Endothelial cell of umbilical vein (primary cell): ENCODE data around the gene CNST. TPM values are rescaled to one million over a fixed set of nuclear protein-coding genes. Genes with fewer than 3 reads are reported as not detected.

ENCODE experiments used
- BruUV-seq: library from RNA; stranded (reverse); fragments of 400-500 nt; replicated peaks from 2 replicates; lab custom pipeline; 2021; lab: Mats Ljungman, UMichigan
- CTCF ChIA-PET: fragments of 300-600, 350-600 bp; sonication (Branson Sonifier 250); formaldehyde crosslinking; loops from one replicate; lab custom pipeline; 2021; ENCODE audit warnings: antibody characterized with exemption, inconsistent platforms; lab: Charles Lee
- POLR2A ChIA-PET: fragments of 300-600, 350-600 bp; sonication (Branson Sonifier 250); formaldehyde crosslinking; loops from one replicate; lab custom pipeline; 2021; ENCODE audit warnings: antibody characterized with exemption, inconsistent platforms; lab: Charles Lee
- DNase-seq: peaks from one replicate; pipeline ENCODE4 v3.0.0-alpha.2; 2011; ENCODE audit warnings: low read depth, low spot score
- FAIRE-seq: peaks from 2 replicates; lab custom pipeline; 2011; peaks lifted over from hg19 to GRCh38; lab: Jason Lieb, UNC
- H2AFZ ChIP-seq: 2 replicates; pipeline ENCODE4 v1.6.0; 2012; ENCODE audit warnings: low read depth, low read length, control low read depth, inconsistent platforms
- H3K27ac ChIP-seq: 2 replicates; pipeline ENCODE4 v1.5.1; 2011; ENCODE audit warnings: low read depth, mild to moderate bottlenecking, control low read depth, low read length, moderate library complexity; ENCODE audit not compliant: insufficient read depth
- H3K27me3 ChIP-seq, 2 experiments: 2 replicates each; pipeline versions ENCODE4 v1.6.0 to v1.6.1; 2011; ENCODE audit warnings: low read length in 2 of 2, mixed read lengths in 1 of 2; ENCODE audit not compliant: control insufficient read depth in 2 of 2, insufficient read depth in 2 of 2
- H3K36me3 ChIP-seq, 2 experiments: 2 replicates in 1 of 2; 3 replicates in 1 of 2; pipeline ENCODE4 v1.5.1; 2011; ENCODE audit warnings: low read length in 2 of 2, mild to moderate bottlenecking in 1 of 2, moderate library complexity in 1 of 2; ENCODE audit not compliant: control insufficient read depth in 2 of 2, insufficient read depth in 2 of 2; ENCODE audit errors: extremely low read depth in 1 of 2
- H3K4me1 ChIP-seq: 3 replicates; pipeline ENCODE4 v1.5.1; 2011; ENCODE audit warnings: mild to moderate bottlenecking, low read length; ENCODE audit not compliant: control insufficient read depth, insufficient read depth; ENCODE audit errors: extremely low read depth
- H3K4me2 ChIP-seq: 2 replicates; pipeline ENCODE4 v1.6.1; 2011; ENCODE audit warnings: low read length, control low read depth, mixed read lengths; ENCODE audit not compliant: insufficient read depth
- H3K4me3 ChIP-seq, 3 experiments: fragments of 200-600 bp in 1 of 3; sonication (generic), shearing (Covaris generic) in 1 of 3; replicated peaks in 1 of 3; 2 replicates each; pipeline ENCODE4 v1.5.1; 2011 to 2016; ENCODE audit warnings: control low read depth in 3 of 3, low read length in 3 of 3, mild to moderate bottlenecking in 2 of 3, inconsistent platforms in 1 of 3, low read depth in 1 of 3, moderate library complexity in 1 of 3; ENCODE audit not compliant: insufficient read depth in 1 of 3
- H3K79me2 ChIP-seq: 2 replicates; pipeline ENCODE4 v1.6.0; 2012; ENCODE audit warnings: low read length, inconsistent platforms; ENCODE audit not compliant: control insufficient read depth, insufficient read depth
- H3K9ac ChIP-seq: replicated peaks from 2 replicates; pipeline ENCODE3; 2011; ENCODE audit warnings: low read length, control low read depth; ENCODE audit not compliant: insufficient read depth; ENCODE audit errors: extremely low read depth
- H3K9me1 ChIP-seq: replicated peaks from 3 replicates; pipeline ENCODE4 v1.6.0; 2011; ENCODE audit warnings: mild to moderate bottlenecking, low read length; ENCODE audit not compliant: control insufficient read depth, insufficient read depth; ENCODE audit errors: extremely low read depth
- H3K9me3 ChIP-seq: replicated peaks from 2 replicates; pipeline ENCODE4 v1.5.1; 2012; ENCODE audit warnings: low read length, inconsistent platforms; ENCODE audit not compliant: control insufficient read depth, insufficient read depth
- H4K20me1 ChIP-seq: replicated peaks from 2 replicates; pipeline ENCODE3; 2011; ENCODE audit warnings: mild to moderate bottlenecking, low read length; ENCODE audit not compliant: control insufficient read depth, insufficient read depth; ENCODE audit errors: extremely low read depth
- CTCF ChIP-seq, 2 donors: IDR thresholded peaks; 1 replicate in 1 of 2; 2 replicates in 1 of 2; pipeline ENCODE4 v1.5.1; 2011; ENCODE audit warnings: low read length in 2 of 2, mild to moderate bottlenecking in 2 of 2, moderate library complexity in 2 of 2, control low read depth in 1 of 2, inconsistent platforms in 1 of 2, low read depth in 1 of 2; ENCODE audit not compliant: insufficient read depth in 1 of 2; ENCODE audit errors: extremely low read depth in 1 of 2
- EZH2 ChIP-seq: IDR thresholded peaks from 2 replicates; pipeline ENCODE4 v1.6.1; 2012; ENCODE audit warnings: borderline replicate concordance, low read depth, mild to moderate bottlenecking, moderate library complexity, low read length, inconsistent platforms; ENCODE audit not compliant: severe bottlenecking
- FOS ChIP-seq: IDR thresholded peaks from 2 replicates; pipeline ENCODE4 v1.6.1; 2011; ENCODE audit warnings: mild to moderate bottlenecking, low read length, moderate library complexity, borderline replicate concordance; ENCODE audit not compliant: insufficient read depth
- GATA2 ChIP-seq: IDR thresholded peaks from 2 replicates; pipeline ENCODE4 v1.7.0; 2011; ENCODE audit warnings: low read depth, mild to moderate bottlenecking, moderate library complexity, mixed read lengths, low read length; ENCODE audit not compliant: insufficient read length, insufficient read depth
- JUN ChIP-seq: IDR thresholded peaks from 2 replicates; pipeline ENCODE4 v1.6.1; 2011; ENCODE audit warnings: borderline replicate concordance, low read depth; ENCODE audit not compliant: insufficient read length, insufficient read depth
- MAX ChIP-seq: IDR thresholded peaks from 2 replicates; pipeline ENCODE4 v1.6.1; 2011; ENCODE audit not compliant: insufficient read depth, insufficient read length
- MYC ChIP-seq: IDR thresholded peaks from one replicate; pipeline ENCODE4 v1.6.1; 2011; ENCODE audit warnings: mild to moderate bottlenecking, low read depth, low read length
- POLR2A ChIP-seq: IDR thresholded peaks from 2 replicates; pipeline ENCODE4 v1.6.1; 2012; ENCODE audit warnings: low read depth, mild to moderate bottlenecking, control low read depth, low read length
- POLR2AphosphoS5 ChIP-seq: IDR thresholded peaks from 2 replicates; pipeline ENCODE4 v1.6.1; 2012; ENCODE audit warnings: low read depth, mild to moderate bottlenecking, control low read depth, low read length, moderate library complexity; ENCODE audit not compliant: insufficient read depth
- dilution Hi-C: fragments of 300-500 bp; cut with MboI; formaldehyde crosslinking; loops from one replicate; pipeline ENCODE4 v1.15.0; 2019; ENCODE audit warnings: low sequenced_read_pairs; ENCODE audit not compliant: extremely low pct_ligation_motif_present
- intact Hi-C: fragments of 100-400 bp; cut with micrococcal nuclease; formaldehyde crosslinking; loops from one replicate; pipeline ENCODE4 v1.10.0; 2022
- polyA plus RNA-seq, 4 experiments: library from polyadenylated mRNA; depleted of rRNA in 3 of 4; stranded (reverse) in 3 of 4; unstranded in 1 of 4; fragments of >200 nt; gene quantifications; 2 replicates each; pipeline versions ENCODE4 v1.2.1 to v1.2.3, GENCODE V29; 2011 to 2012; ENCODE audit warnings: missing spikeins in 1 of 4
- total RNA-seq: library from RNA; stranded (reverse); gene quantifications from 2 replicates; pipeline ENCODE4 v1.2.3, GENCODE V29; 2021

Gene CNST
- total and polyA plus RNA-seq, 2 donors (not counting 3 experiments of a cell fraction or from before 2014, with no cell fraction given): 6.3 to 18.1 TPM

GRCh38 chr1:246687002-246687401 lies 120.7 kb downstream of the CNST start:
- POLR2A ChIA-PET: no interaction called here
- FAIRE-seq: no peak
- TF ChIP-seq CTCF (IDR thresholded peaks at IDR 0.05; ENCODE audit: extremely low read depth in 1 of 2, insufficient read depth in 1 of 2, low read depth in 1 of 2, low read length in 2 of 2) (no peak), FOS (no peak), GATA2 (no peak), POLR2AphosphoS5 (no peak), JUN (no peak), MYC (no peak), POLR2A (no peak), MAX (no peak), EZH2 (no peak)
- Histone ChIP-seq H3K27ac (no peak overlapping the region), H3K4me2 (no peak overlapping the region), H3K4me1 (no peaks in the 10 kb centered on the region), H3K79me2 (no peaks in the 10 kb centered on the region), H4K20me1 (no peaks in the 10 kb centered on the region), H3K9me1 (no peaks in the 10 kb centered on the region), H3K27me3 (no peaks in the 10 kb centered on the region), H3K9ac (no peak overlapping the region), H2AFZ (no peak overlapping the region), H3K36me3 (no peaks in the 10 kb centered on the region), H3K9me3 (no peaks in the 10 kb centered on the region), H3K4me3 (no peak overlapping the region)
- CTCF ChIA-PET: interaction anchor here (1.6 kb wide), 1 partner anchor 78 kb away, joined by 4 read pairs; no protein-coding TSS in a partner anchor
- dilution Hi-C loops (no loop called here), intact Hi-C loops (no loop called here)
- BruUV-seq: no TSS peak
- no peak for DNase-seq
